Body of pancreas (tissue), 4 donors: Measurements from ENCODE around the gene D2HGDH. TPM values are rescaled to one million over a fixed set of nuclear protein-coding genes. Genes with fewer than 3 reads are reported as not detected.

Experiments used
- ATAC-seq: fragments of 150-250 bp; one replicate; pipeline ENCODE4 v1.9.1; 2016
- DNase-seq, 4 donors: peaks; one replicate each; pipeline ENCODE4 v3.0.0-alpha.2; 2019
- H3K27ac ChIP-seq, 4 donors: fragments of 200-600 bp; sonication (generic); 1 replicate in 3 of 4; 2 replicates in 1 of 4; pipeline versions ENCODE4 v1.5.1 to v1.6.1; 2016 to 2019; ENCODE audit warnings: mild to moderate bottlenecking in 1 of 4, mixed read lengths in 1 of 4, moderate library complexity in 1 of 4
- H3K27me3 ChIP-seq, 2 donors: fragments of 200-600 bp; sonication (generic); one replicate each; pipeline ENCODE4 v1.6.0; 2016; ENCODE audit warnings: mild to moderate bottlenecking in 1 of 2
- H3K36me3 ChIP-seq, 2 donors: fragments of 200-600 bp; sonication (generic); replicated peaks in 1 of 2; 2 replicates each; pipeline ENCODE4 v1.5.1; 2016; ENCODE audit warnings: low read depth in 2 of 2; ENCODE audit not compliant: insufficient read depth in 1 of 2
- H3K4me1 ChIP-seq: fragments of 200-600 bp; sonication (generic); one replicate; pipeline ENCODE4 v1.6.0; 2016
- H3K4me3 ChIP-seq, 2 donors: fragments of 200-600 bp; sonication (generic); 1 replicate in 1 of 2; 2 replicates in 1 of 2; pipeline ENCODE4 v1.5.1; 2016 to 2019
- H3K9me3 ChIP-seq, 3 donors: fragments of 200-600 bp; sonication (generic); 1 replicate in 2 of 3; 2 replicates in 1 of 3; pipeline ENCODE4 v1.5.1; 2016
- POLR2A ChIP-seq, 3 donors: fragments of 450-650 bp; IDR thresholded peaks; one replicate each; pipeline ENCODE4 v1.6.1; 2016; ENCODE audit warnings: antibody characterized with exemption in 3 of 3, mild to moderate bottlenecking in 2 of 3
- WGBS, 2 donors: methylation state at CpG; one replicate each; pipeline ENCODE4 v1.1.5; 2017; 5-methylcytosine and 5-hydroxymethylcytosine counted together
- intact Hi-C: fragments of 100-400 bp; cut with DNase I; formaldehyde crosslinking; loops from one replicate; pipeline ENCODE4 v1.15.1; 2023
- total RNA-seq, 2 donors: library from RNA; depleted of rRNA; stranded (reverse); fragments of >200 nt; gene quantifications; one replicate each; pipeline ENCODE4 v1.1.0, GENCODE V29; 2016
- TF ChIP-seq, protein P1 (sequence below), 7 experiments: fragments of 450-650 bp in 4 of 7; fragments of 200-600 bp in 3 of 7; sonication (generic) in 3 of 7; IDR thresholded peaks; one replicate each; pipeline ENCODE4 v1.5.1; 2016 to 2019; ENCODE audit warnings: antibody characterized with exemption in 7 of 7

The D2HGDH gene
- total RNA-seq, 2 donors from 2014 or later, result 27.0 to 42.5 TPM

DNA sequence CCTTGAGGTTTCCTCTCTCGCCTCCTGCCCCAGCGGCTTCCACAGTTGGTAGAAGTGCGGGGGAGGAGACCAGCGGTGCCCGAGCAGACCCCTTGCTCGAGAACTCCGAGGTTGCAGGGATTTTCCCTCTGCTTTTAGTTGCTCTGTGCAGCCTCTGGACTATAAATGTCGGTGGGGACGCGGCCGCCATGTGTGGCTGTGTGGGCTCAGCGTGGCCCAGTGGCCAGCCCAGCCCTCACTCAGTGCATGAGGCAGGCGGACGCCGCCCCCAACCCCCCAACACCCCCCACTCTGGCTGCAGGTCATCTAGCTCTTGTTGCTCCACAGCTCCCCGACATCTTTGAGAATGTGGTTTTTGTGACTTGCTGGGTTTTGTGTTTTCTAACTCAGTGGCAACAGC, 15.3 kb upstream of the D2HGDH start:
- peaks cover 0 to 21% of the 10 kb centered on the region in 2 donors for H3K36me3 ChIP-seq
- no peak overlapping the region for H3K27ac ChIP-seq
- no peaks in the 10 kb centered on the region for H3K4me1 ChIP-seq
- TF ChIP-seq POLR2A (IDR thresholded peaks at IDR 0.05), result no peak
- TF ChIP-seq, protein P1, sequence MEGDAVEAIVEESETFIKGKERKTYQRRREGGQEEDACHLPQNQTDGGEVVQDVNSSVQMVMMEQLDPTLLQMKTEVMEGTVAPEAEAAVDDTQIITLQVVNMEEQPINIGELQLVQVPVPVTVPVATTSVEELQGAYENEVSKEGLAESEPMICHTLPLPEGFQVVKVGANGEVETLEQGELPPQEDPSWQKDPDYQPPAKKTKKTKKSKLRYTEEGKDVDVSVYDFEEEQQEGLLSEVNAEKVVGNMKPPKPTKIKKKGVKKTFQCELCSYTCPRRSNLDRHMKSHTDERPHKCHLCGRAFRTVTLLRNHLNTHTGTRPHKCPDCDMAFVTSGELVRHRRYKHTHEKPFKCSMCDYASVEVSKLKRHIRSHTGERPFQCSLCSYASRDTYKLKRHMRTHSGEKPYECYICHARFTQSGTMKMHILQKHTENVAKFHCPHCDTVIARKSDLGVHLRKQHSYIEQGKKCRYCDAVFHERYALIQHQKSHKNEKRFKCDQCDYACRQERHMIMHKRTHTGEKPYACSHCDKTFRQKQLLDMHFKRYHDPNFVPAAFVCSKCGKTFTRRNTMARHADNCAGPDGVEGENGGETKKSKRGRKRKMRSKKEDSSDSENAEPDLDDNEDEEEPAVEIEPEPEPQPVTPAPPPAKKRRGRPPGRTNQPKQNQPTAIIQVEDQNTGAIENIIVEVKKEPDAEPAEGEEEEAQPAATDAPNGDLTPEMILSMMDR (IDR thresholded peaks at IDR 0.05), result no peak
- no peaks in the 10 kb centered on the region for H3K27me3 ChIP-seq
- DNase-seq, result no peak
- WGBS, 2 donors, result 86 to 97% methylated on average over 1 to 16 of the region's 16 CpGs
- peaks cover 0 to 3% (median 0%) of the 10 kb centered on the region in 3 donors for H3K9me3 ChIP-seq
- ATAC-seq, result no peak
- no peak overlapping the region for H3K4me3 ChIP-seq
- intact Hi-C loops, result no loop called here

DNA sequence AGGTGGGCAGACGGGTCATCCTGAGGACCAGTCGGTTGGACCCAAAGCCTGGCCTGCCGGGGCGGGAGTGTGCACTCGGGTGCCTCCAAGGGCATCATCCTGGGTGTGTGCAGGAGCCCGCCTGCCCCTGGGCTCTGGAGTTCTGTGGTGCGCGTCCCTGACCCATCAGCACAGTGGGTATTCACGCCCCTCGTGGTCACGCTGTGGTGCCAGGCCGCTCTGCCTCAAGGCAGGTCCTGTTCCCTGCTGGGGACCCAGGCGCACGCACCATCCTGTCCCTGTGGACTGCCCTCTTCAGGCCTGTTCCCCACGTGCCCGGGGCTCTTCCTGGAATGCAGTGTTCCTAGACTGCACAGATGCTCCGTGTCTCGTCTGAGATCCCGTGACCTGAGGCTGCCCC, 14.3 kb upstream of the D2HGDH start:
- WGBS, 2 donors, result 92 to 95% methylated on average over 14 to 16 of the region's 19 CpGs
- TF ChIP-seq, protein P1 (IDR thresholded peaks at IDR 0.05), result no peak
- Histone ChIP-seq H3K4me3 (no peak overlapping the region), H3K4me1 (no peaks in the 10 kb centered on the region), H3K27ac (no peak overlapping the region), H3K36me3 (peaks cover 0 to 18% of the 10 kb centered on the region in 2 donors), H3K9me3 (peaks cover 0 to 3% (median 0%) of the 10 kb centered on the region in 3 donors), H3K27me3 (no peaks in the 10 kb centered on the region)
- DNase-seq (no peak), ATAC-seq (no peak)
- intact Hi-C loops, result no loop called here

DNA sequence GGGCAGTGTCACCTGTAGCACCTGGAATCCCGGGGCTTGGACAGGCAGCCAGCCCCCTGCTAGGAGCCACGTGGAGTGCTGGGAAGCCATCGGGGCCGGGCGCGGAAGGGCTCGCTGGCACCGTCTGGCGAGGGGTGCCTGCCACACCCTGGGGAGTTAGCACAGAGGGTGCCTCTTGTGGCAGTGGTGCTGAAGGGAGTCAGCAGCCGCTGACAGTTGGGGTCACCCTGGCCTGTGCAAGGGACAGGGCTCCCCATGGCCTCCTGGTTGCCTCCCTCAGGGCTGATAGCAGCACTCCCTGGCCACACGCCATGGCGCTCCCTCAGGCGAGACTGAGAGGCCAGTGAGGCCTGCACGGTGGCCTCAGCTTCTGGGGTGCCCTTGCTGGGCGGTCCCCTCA, 13.9 kb upstream of the D2HGDH start:
- 90 to 97% methylated on average over 9 to 14 of the region's 15 CpGs for WGBS, 2 donors
- no peak overlapping the region for H3K4me3 ChIP-seq
- no peaks in the 10 kb centered on the region for H3K4me1 ChIP-seq
- no peak for TF ChIP-seq POLR2A (IDR thresholded peaks at IDR 0.05)
- TF ChIP-seq, protein P1 (IDR thresholded peaks at IDR 0.05), result no peak
- DNase-seq (no peak), ATAC-seq (no peak)
- peaks cover 0 to 18% of the 10 kb centered on the region in 2 donors for H3K36me3 ChIP-seq
- peaks cover 0 to 3% (median 0%) of the 10 kb centered on the region in 3 donors for H3K9me3 ChIP-seq
- intact Hi-C loops, result no loop called here
- H3K27me3 ChIP-seq, result no peaks in the 10 kb centered on the region
- H3K27ac ChIP-seq, result no peak overlapping the region

DNA sequence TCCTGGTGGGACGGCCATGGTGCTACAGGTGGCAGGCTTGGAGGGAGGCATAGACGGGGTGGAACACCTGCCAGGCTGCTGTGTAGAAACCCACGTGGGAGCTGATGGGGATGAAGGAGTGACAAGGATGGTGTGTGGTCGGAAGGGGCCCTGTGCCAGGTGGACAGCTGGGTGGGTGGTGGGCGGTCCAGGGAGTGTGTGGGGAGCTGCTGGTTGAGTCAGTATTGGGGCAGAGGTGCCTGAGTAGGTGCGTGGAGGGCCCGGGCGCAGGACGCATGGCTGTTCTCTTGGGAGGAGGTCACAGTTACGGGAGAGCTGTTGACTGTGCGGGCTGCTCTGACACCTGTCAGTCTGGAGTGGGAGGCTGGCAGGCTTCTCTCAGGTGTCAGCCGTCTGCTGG, 12.6 kb upstream of the D2HGDH start:
- H3K36me3 ChIP-seq, result peaks cover 0 to 18% of the 10 kb centered on the region in 2 donors
- no peak overlapping the region for H3K27ac ChIP-seq
- ATAC-seq (no peak), DNase-seq (no peak)
- 88 to 92% methylated on average over 11 to 12 of the region's 12 CpGs for WGBS, 2 donors
- H3K9me3 ChIP-seq, result peaks cover 0 to 3% (median 0%) of the 10 kb centered on the region in 3 donors
- TF ChIP-seq, protein P1 (IDR thresholded peaks at IDR 0.05), result no peak
- TF ChIP-seq POLR2A (IDR thresholded peaks at IDR 0.05), result no peak
- intact Hi-C loops, result no loop called here
- no peaks in the 10 kb centered on the region for H3K27me3 ChIP-seq
- no peaks in the 10 kb centered on the region for H3K4me1 ChIP-seq
- H3K4me3 ChIP-seq, result no peak overlapping the region

DNA sequence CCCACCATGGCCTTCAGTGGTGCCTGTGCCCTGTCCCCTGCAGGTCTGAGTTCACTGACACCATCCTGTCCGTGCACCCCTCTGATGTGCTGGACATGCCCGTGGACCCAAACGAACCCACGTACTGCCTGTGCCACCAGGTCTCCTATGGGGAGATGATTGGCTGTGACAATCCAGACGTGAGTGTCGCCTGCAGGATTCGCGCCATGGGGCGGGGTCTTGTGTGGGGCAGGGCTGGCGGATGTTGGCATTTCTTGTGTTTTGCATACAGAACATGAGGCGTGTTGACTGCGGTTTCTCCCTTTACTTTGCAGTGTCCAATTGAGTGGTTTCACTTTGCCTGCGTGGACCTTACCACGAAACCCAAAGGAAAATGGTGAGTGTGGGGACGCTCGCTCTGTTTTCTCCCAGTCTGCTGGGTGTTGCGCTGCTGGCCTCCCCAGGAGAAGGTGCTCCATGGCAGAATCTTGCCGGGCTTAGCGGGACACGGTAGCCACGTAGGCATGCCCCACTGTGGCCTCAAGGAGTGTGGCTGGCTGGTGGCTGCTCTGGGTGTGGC, 11.5 kb upstream of the D2HGDH start:
- peaks cover 0 to 18% of the 10 kb centered on the region in 2 donors for H3K36me3 ChIP-seq
- TF ChIP-seq, protein P1 (IDR thresholded peaks at IDR 0.05), result no peak
- TF ChIP-seq POLR2A (IDR thresholded peaks at IDR 0.05), result no peak
- intact Hi-C loops, result no loop called here
- no peak overlapping the region for H3K4me3 ChIP-seq
- ATAC-seq (no peak), DNase-seq (no peak)
- no peak overlapping the region for H3K27ac ChIP-seq
- H3K9me3 ChIP-seq, result peaks cover 0 to 3% (median 0%) of the 10 kb centered on the region in 3 donors
- H3K4me1 ChIP-seq, result no peaks in the 10 kb centered on the region
- H3K27me3 ChIP-seq, result no peaks in the 10 kb centered on the region
- WGBS, 2 donors, result 97 to 99% methylated on average over 17 to 20 of the region's 21 CpGs
